ENCODE results near the gene FOXP1.

FOXP1 gene

GRCh38 chr3:71089271-71089847, 494.2 kb downstream of the FOXP1 start:
- no peak for DNase-seq

GRCh38 chr3:71088742-71089141, 494.8 kb downstream of the FOXP1 start:
- DNase-seq: no peak

GRCh38 chr3:71088019-71088708, 495.4 kb downstream of the FOXP1 start:
- no peak for DNase-seq

GRCh38 chr3:71087143-71088018, 496.1 kb downstream of the FOXP1 start:
- no peak for DNase-seq

- DNase-seq: no peak
These were observed 496.8 kb downstream of the FOXP1 start for GRCh38 chr3:71086777-71087142.

- DNase-seq: no peak
These were observed 499.8 kb downstream of the FOXP1 start for GRCh38 chr3:71083726-71084131.

GRCh38 chr3:71082833-71083232, 500.7 kb downstream of the FOXP1 start:
- DNase-seq: no peak

- DNase-seq: no peak
These were observed 502.9 kb downstream of the FOXP1 start for GRCh38 chr3:71080517-71081083.

GRCh38 chr3:71078723-71079525, 504.6 kb downstream of the FOXP1 start:
- no peak for DNase-seq

GRCh38 chr3:71078199-71078598, 505.3 kb downstream of the FOXP1 start:
- no peak for DNase-seq

GRCh38 chr3:71077070-71077469, 506.5 kb downstream of the FOXP1 start:
- no peak for DNase-seq

- DNase-seq: no peak
These were observed 507.0 kb downstream of the FOXP1 start for GRCh38 chr3:71076361-71077002.

- no peak for DNase-seq
These were observed 508.0 kb downstream of the FOXP1 start for GRCh38 chr3:71075494-71075893.

GRCh38 chr3:71074423-71074822, 509.1 kb downstream of the FOXP1 start:
- DNase-seq: no peak

- DNase-seq: no peak
These were observed 510.5 kb downstream of the FOXP1 start for GRCh38 chr3:71072986-71073385.

- DNase-seq: no peak
These were observed 511.2 kb downstream of the FOXP1 start for GRCh38 chr3:71072287-71072686.

GRCh38 chr3:71070497-71071463, 512.7 kb downstream of the FOXP1 start:
- DNase-seq: no peak

GRCh38 chr3:71069797-71070196, 513.7 kb downstream of the FOXP1 start:
- peak in 36 of 56 donors; percentile 8 to 77 (median 36) for DNase-seq

GRCh38 chr3:71067977-71068654, 515.4 kb downstream of the FOXP1 start:
- DNase-seq: no peak

Data from nucleus accumbens (tissue), 56 donors.